GM23338 (cell line): ENCODE data around the gene CRMP1. TPM values are rescaled to one million over a fixed set of nuclear protein-coding genes. Genes with fewer than 3 reads are reported as not detected.

Experiments
- ATAC-seq: fragments of 200-7000 bp; cut with Tn5 transposase; 3 replicates; pipeline ENCODE4 v1.9.1; 2020
- DNase-seq: peaks from one replicate; pipeline ENCODE4 v3.0.0-alpha.2; 2015; ENCODE audit warnings: low spot score
- H2AFZ ChIP-seq: fragments of 200-600 bp; sonication (generic); 2 replicates; pipeline ENCODE4 v1.8.0; 2016; ENCODE audit warnings: antibody characterized with exemption, mild to moderate bottlenecking, moderate library complexity
- H3F3A ChIP-seq: fragments of 200-600 bp; sonication (generic); replicated peaks from 2 replicates; pipeline ENCODE4 v1.8.0; 2017; ENCODE audit warnings: antibody characterized with exemption, mixed run types, low read depth
- H3K27ac ChIP-seq: fragments of 200-600 bp; sonication (generic); 2 replicates; pipeline ENCODE4 v1.6.1; 2016; ENCODE audit warnings: low read depth
- H3K27me3 ChIP-seq: fragments of 200-600 bp; sonication (generic); 2 replicates; pipeline ENCODE4 v1.8.0; 2016; ENCODE audit warnings: mild to moderate bottlenecking, mixed run types, moderate library complexity; ENCODE audit not compliant: insufficient read depth
- H3K36me3 ChIP-seq: fragments of 200-600 bp; sonication (generic); 2 replicates; pipeline ENCODE4 v1.8.0; 2016; ENCODE audit warnings: mild to moderate bottlenecking; ENCODE audit not compliant: insufficient read depth
- H3K4me1 ChIP-seq: fragments of 200-600 bp; sonication (generic); 2 replicates; pipeline ENCODE4 v1.8.0; 2016; ENCODE audit warnings: mild to moderate bottlenecking, moderate library complexity; ENCODE audit not compliant: insufficient read depth
- H3K4me2 ChIP-seq: fragments of 200-600 bp; sonication (generic); 2 replicates; pipeline ENCODE4 v1.7.1; 2017; ENCODE audit warnings: mixed run types
- H3K4me3 ChIP-seq: fragments of 200-600 bp; sonication (generic); 2 replicates; pipeline ENCODE4 v1.6.1; 2016; ENCODE audit warnings: mixed run types
- H3K79me2 ChIP-seq: fragments of 200-600 bp; sonication (generic); replicated peaks from 2 replicates; pipeline ENCODE4 v1.8.0; 2017; ENCODE audit warnings: mild to moderate bottlenecking; ENCODE audit not compliant: insufficient read depth
- H3K9me2 ChIP-seq: fragments of 200-600 bp; sonication (generic); 2 replicates; pipeline ENCODE4 v1.8.0; 2017; ENCODE audit not compliant: insufficient read depth
- H4K20me1 ChIP-seq: fragments of 200-600 bp; sonication (generic); replicated peaks from 2 replicates; pipeline ENCODE4 v1.8.0; 2017; ENCODE audit warnings: mild to moderate bottlenecking; ENCODE audit not compliant: insufficient read depth
- H3K27ac Mint-ChIP-seq: 2 replicates; pipeline ENCODE4 v1.8.0; 2020; ENCODE audit warnings: inconsistent platforms, mild to moderate bottlenecking, moderate library complexity, mixed read lengths
- H3K27me3 Mint-ChIP-seq: 3 replicates; pipeline ENCODE4 v1.8.0; 2022; ENCODE audit warnings: low read depth, mild to moderate bottlenecking, moderate library complexity, mixed read lengths, inconsistent platforms; ENCODE audit not compliant: insufficient read depth, poor library complexity
- H3K36me3 Mint-ChIP-seq: 3 replicates; pipeline ENCODE4 v1.8.0; 2021; ENCODE audit warnings: low read depth, mild to moderate bottlenecking, inconsistent platforms, moderate library complexity, mixed read lengths
- H3K4me1 Mint-ChIP-seq: 3 replicates; pipeline ENCODE4 v1.8.0; 2020; ENCODE audit warnings: mild to moderate bottlenecking, inconsistent platforms, mixed read lengths
- H3K4me3 Mint-ChIP-seq: 3 replicates; pipeline ENCODE4 v1.8.0; 2021; ENCODE audit warnings: moderate library complexity, mild to moderate bottlenecking, inconsistent platforms, mixed read lengths
- H3K9me3 Mint-ChIP-seq: 3 replicates; pipeline ENCODE4 v1.8.0; 2020; ENCODE audit warnings: moderate library complexity, mild to moderate bottlenecking, inconsistent platforms, mixed read lengths
- CREB1 ChIP-seq: fragments of 250-450 bp; sonication (Bioruptor Pico); IDR thresholded peaks from 2 replicates; pipeline ENCODE4 v1.5.0; 2020; ENCODE audit warnings: low read depth, mild to moderate bottlenecking, moderate library complexity
- EZH2phosphoT487 ChIP-seq: fragments of 200-600 bp; sonication (generic); IDR thresholded peaks from one replicate; pipeline ENCODE4 v1.8.1; 2018; ENCODE audit warnings: antibody characterized with exemption; ENCODE audit not compliant: unreplicated experiment
- POLR2AphosphoS5 ChIP-seq: IDR thresholded peaks from 2 replicates; pipeline ENCODE4 v1.6.1; 2016; ENCODE audit warnings: antibody characterized with exemption, low read depth
- REST ChIP-seq: IDR thresholded peaks from one replicate; pipeline ENCODE4 v1.6.1; 2018; ENCODE audit warnings: antibody characterized with exemption; ENCODE audit not compliant: unreplicated experiment
- STAT1 ChIP-seq: IDR thresholded peaks from one replicate; pipeline ENCODE4 v1.6.1; 2016; ENCODE audit warnings: antibody characterized with exemption; ENCODE audit not compliant: unreplicated experiment
- ZNF114 ChIP-seq: fragments of 250-450 bp; sonication (Bioruptor Pico); IDR thresholded peaks from 2 replicates; pipeline ENCODE4 v1.5.0; 2020; ENCODE audit warnings: mild to moderate bottlenecking, moderate library complexity
- ZNF331 ChIP-seq: fragments of 250-450 bp; sonication (Bioruptor Pico); IDR thresholded peaks from 2 replicates; pipeline ENCODE4 v1.5.0; 2020; ENCODE audit warnings: low read depth, mild to moderate bottlenecking, moderate library complexity
- polyA plus RNA-seq: library from polyadenylated mRNA; unstranded; fragments of >200 nt; fragmentation: Nextera tagmentation; extraction: Ambion mirVana; gene quantifications from 2 replicates; pipeline ENCODE4 v1.2.1, GENCODE V29; 2016
- total RNA-seq: library from RNA; depleted of rRNA; stranded (reverse); fragments of >200 nt; shearing (Covaris generic); gene quantifications from 2 replicates; pipeline ENCODE4 v1.2.3, GENCODE V29; 2014
- TF ChIP-seq, protein P1 (sequence below): IDR thresholded peaks from 2 replicates; pipeline ENCODE4 v1.6.1; 2016; ENCODE audit warnings: antibody characterized with exemption
- TF ChIP-seq, protein P2 (sequence below): fragments of 250-450 bp; sonication (Bioruptor Pico); IDR thresholded peaks from 2 replicates; pipeline ENCODE4 v1.5.0; 2020; ENCODE audit warnings: mild to moderate bottlenecking, moderate library complexity
- TF ChIP-seq, protein P3 (sequence below), 2 experiments: fragments of 200-600 bp in 1 of 2; sonication (generic) in 1 of 2; conservative IDR thresholded peaks; 2 replicates each; pipeline versions ENCODE4 v1.5.1 to v1.6.1; 2016 to 2017; ENCODE audit warnings: antibody characterized with exemption in 2 of 2, low read depth in 2 of 2, mild to moderate bottlenecking in 2 of 2, moderate library complexity in 1 of 2

Gene CRMP1
- total and polyA plus RNA-seq, 2 experiments from 2014 or later = 52.7 to 146 TPM

GRCh38 chr4:5816851-5817375 is 76.0 kb downstream of the CRMP1 start:
- Mint-ChIP-seq H3K4me3 (no peak overlapping the region), H3K9me3 (no peaks in the 10 kb centered on the region), H3K27me3 (peaks cover 13% of the 10 kb centered on the region), H3K36me3 (peaks cover 63% of the 10 kb centered on the region), H3K4me1 (peaks cover 6% of the 10 kb centered on the region; the same call in 1 of the 3 replicates), H3K27ac (no peak overlapping the region)
- DNase-seq (no peak), ATAC-seq (no peak)
- H3K4me1 ChIP-seq = 0 out of 2 replicates have a peak, but pooled peaks cover 3% of the 10 kb centered on the region
- no peak overlapping the region for H2AFZ ChIP-seq
- H3F3A ChIP-seq = peaks cover under 1% of the 10 kb centered on the region; the same call in 1 of the 2 replicates
- no peak overlapping the region for H3K4me3 ChIP-seq
- no peak overlapping the region for H3K27ac ChIP-seq
- H3K79me2 ChIP-seq = no peaks in the 10 kb centered on the region
- peaks cover 7% of the 10 kb centered on the region for H4K20me1 ChIP-seq
- TF ChIP-seq, protein P1, sequence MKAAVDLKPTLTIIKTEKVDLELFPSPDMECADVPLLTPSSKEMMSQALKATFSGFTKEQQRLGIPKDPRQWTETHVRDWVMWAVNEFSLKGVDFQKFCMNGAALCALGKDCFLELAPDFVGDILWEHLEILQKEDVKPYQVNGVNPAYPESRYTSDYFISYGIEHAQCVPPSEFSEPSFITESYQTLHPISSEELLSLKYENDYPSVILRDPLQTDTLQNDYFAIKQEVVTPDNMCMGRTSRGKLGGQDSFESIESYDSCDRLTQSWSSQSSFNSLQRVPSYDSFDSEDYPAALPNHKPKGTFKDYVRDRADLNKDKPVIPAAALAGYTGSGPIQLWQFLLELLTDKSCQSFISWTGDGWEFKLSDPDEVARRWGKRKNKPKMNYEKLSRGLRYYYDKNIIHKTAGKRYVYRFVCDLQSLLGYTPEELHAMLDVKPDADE = no peak
- TF ChIP-seq, protein P2, sequence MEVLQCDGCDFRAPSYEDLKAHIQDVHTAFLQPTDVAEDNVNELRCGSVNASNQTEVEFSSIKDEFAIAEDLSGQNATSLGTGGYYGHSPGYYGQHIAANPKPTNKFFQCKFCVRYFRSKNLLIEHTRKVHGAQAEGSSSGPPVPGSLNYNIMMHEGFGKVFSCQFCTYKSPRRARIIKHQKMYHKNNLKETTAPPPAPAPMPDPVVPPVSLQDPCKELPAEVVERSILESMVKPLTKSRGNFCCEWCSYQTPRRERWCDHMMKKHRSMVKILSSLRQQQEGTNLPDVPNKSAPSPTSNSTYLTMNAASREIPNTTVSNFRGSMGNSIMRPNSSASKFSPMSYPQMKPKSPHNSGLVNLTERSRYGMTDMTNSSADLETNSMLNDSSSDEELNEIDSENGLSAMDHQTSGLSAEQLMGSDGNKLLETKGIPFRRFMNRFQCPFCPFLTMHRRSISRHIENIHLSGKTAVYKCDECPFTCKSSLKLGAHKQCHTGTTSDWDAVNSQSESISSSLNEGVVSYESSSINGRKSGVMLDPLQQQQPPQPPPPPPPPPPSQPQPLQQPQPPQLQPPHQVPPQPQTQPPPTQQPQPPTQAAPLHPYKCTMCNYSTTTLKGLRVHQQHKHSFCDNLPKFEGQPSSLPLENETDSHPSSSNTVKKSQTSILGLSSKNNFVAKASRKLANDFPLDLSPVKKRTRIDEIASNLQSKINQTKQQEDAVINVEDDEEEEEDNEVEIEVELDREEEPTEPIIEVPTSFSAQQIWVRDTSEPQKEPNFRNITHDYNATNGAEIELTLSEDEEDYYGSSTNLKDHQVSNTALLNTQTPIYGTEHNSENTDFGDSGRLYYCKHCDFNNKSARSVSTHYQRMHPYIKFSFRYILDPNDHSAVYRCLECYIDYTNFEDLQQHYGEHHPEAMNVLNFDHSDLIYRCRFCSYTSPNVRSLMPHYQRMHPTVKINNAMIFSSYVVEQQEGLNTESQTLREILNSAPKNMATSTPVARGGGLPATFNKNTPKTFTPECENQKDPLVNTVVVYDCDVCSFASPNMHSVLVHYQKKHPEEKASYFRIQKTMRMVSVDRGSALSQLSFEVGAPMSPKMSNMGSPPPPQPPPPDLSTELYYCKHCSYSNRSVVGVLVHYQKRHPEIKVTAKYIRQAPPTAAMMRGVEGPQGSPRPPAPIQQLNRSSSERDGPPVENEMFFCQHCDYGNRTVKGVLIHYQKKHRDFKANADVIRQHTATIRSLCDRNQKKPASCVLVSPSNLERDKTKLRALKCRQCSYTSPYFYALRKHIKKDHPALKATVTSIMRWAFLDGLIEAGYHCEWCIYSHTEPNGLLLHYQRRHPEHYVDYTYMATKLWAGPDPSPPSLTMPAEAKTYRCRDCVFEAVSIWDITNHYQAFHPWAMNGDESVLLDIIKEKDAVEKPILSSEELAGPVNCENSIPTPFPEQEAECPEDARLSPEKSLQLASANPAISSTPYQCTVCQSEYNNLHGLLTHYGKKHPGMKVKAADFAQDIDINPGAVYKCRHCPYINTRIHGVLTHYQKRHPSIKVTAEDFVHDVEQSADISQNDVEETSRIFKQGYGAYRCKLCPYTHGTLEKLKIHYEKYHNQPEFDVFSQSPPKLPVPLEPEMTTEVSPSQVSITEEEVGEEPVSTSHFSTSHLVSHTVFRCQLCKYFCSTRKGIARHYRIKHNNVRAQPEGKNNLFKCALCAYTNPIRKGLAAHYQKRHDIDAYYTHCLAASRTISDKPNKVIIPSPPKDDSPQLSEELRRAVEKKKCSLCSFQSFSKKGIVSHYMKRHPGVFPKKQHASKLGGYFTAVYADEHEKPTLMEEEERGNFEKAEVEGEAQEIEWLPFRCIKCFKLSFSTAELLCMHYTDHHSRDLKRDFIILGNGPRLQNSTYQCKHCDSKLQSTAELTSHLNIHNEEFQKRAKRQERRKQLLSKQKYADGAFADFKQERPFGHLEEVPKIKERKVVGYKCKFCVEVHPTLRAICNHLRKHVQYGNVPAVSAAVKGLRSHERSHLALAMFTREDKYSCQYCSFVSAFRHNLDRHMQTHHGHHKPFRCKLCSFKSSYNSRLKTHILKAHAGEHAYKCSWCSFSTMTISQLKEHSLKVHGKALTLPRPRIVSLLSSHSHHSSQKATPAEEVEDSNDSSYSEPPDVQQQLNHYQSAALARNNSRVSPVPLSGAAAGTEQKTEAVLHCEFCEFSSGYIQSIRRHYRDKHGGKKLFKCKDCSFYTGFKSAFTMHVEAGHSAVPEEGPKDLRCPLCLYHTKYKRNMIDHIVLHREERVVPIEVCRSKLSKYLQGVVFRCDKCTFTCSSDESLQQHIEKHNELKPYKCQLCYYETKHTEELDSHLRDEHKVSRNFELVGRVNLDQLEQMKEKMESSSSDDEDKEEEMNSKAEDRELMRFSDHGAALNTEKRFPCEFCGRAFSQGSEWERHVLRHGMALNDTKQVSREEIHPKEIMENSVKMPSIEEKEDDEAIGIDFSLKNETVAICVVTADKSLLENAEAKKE = no peak
- TF ChIP-seq STAT1 (no peak), ZNF331 (CRISPR knock-in tag) (no peak), CREB1 (no peak), EZH2phosphoT487 (no peak), ZNF114 (CRISPR knock-in tag) (no peak), POLR2AphosphoS5 (no peak), REST (no peak)
- TF ChIP-seq, protein P3, sequence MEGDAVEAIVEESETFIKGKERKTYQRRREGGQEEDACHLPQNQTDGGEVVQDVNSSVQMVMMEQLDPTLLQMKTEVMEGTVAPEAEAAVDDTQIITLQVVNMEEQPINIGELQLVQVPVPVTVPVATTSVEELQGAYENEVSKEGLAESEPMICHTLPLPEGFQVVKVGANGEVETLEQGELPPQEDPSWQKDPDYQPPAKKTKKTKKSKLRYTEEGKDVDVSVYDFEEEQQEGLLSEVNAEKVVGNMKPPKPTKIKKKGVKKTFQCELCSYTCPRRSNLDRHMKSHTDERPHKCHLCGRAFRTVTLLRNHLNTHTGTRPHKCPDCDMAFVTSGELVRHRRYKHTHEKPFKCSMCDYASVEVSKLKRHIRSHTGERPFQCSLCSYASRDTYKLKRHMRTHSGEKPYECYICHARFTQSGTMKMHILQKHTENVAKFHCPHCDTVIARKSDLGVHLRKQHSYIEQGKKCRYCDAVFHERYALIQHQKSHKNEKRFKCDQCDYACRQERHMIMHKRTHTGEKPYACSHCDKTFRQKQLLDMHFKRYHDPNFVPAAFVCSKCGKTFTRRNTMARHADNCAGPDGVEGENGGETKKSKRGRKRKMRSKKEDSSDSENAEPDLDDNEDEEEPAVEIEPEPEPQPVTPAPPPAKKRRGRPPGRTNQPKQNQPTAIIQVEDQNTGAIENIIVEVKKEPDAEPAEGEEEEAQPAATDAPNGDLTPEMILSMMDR (conservative IDR thresholded peaks at IDR 0.05; ENCODE audit: low read depth in 2 of 2) = no peak
- H3K27me3 ChIP-seq = no peaks in the 10 kb centered on the region
- H3K9me2 ChIP-seq = no peaks in the 10 kb centered on the region
- H3K4me2 ChIP-seq = no peak overlapping the region
- peaks cover 7% of the 10 kb centered on the region for H3K36me3 ChIP-seq
